Spleen (tissue), 7 donors: ENCODE results near the gene RPRD2.

Source experiments
- POLR2A ChIP-seq, 3 donors: fragments of 450-650 bp; IDR thresholded peaks; one replicate each; pipeline ENCODE4 v1.5.1; 2017; ENCODE audit warnings: antibody characterized with exemption in 3 of 3, mild to moderate bottlenecking in 1 of 3
- TF ChIP-seq, protein P1 (sequence below), 11 experiments: fragments of 200-600 bp in 7 of 11; fragments of 450-650 bp in 4 of 11; sonication (generic) in 4 of 11; IDR thresholded peaks in 8 of 11; conservative IDR thresholded peaks in 3 of 11; 1 replicate in 7 of 11; 2 replicates in 4 of 11; pipeline versions ENCODE4 v1.4.0 to v1.8.0; 2016 to 2021; ENCODE audit warnings: antibody characterized with exemption in 11 of 11, inconsistent platforms in 4 of 11, mild to moderate bottlenecking in 1 of 11
- donor health status: DM: no; HTN: no; CAD: no; lungs with moderate emphysema.
- donor health status: DM: no; HTN: no; CAD: no.
- donor health status: DM: no; HTN: no; CAD: no.

GRCh38 chr1:150514260-150514659 lies 150.3 kb downstream of the RPRD2 start:
- TF ChIP-seq, protein P1, sequence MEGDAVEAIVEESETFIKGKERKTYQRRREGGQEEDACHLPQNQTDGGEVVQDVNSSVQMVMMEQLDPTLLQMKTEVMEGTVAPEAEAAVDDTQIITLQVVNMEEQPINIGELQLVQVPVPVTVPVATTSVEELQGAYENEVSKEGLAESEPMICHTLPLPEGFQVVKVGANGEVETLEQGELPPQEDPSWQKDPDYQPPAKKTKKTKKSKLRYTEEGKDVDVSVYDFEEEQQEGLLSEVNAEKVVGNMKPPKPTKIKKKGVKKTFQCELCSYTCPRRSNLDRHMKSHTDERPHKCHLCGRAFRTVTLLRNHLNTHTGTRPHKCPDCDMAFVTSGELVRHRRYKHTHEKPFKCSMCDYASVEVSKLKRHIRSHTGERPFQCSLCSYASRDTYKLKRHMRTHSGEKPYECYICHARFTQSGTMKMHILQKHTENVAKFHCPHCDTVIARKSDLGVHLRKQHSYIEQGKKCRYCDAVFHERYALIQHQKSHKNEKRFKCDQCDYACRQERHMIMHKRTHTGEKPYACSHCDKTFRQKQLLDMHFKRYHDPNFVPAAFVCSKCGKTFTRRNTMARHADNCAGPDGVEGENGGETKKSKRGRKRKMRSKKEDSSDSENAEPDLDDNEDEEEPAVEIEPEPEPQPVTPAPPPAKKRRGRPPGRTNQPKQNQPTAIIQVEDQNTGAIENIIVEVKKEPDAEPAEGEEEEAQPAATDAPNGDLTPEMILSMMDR (IDR thresholded peaks at IDR 0.05 in 8 of 11, conservative IDR thresholded peaks at IDR 0.05 in 3 of 11), result no peak
- no peak for TF ChIP-seq POLR2A (IDR thresholded peaks at IDR 0.05)
